Panc1 (cell line): ENCODE data around the gene HCRT. TPM values are rescaled to one million over a fixed set of nuclear protein-coding genes. Genes with fewer than 3 reads are reported as not detected.

Source experiments
- ATAC-seq: fragments of 200-7000 bp; cut with Tn5 transposase; 2 replicates; pipeline ENCODE4 v1.9.1; 2020; ENCODE audit warnings: mild to moderate bottlenecking, moderate library complexity
- BruUV-seq: library from RNA; stranded (reverse); fragments of 400-500 nt; replicated peaks from 2 replicates; lab custom pipeline; 2021; lab: Mats Ljungman, UMichigan
- CTCF ChIA-PET: fragments of 300-600 bp; sonication (Branson Sonifier 250); formaldehyde crosslinking; loops from one replicate; lab custom pipeline; 2022; ENCODE audit warnings: antibody characterized with exemption; lab: Charles Lee
- POLR2A ChIA-PET: fragments of 300-600 bp; sonication (Branson Sonifier 250); formaldehyde crosslinking; loops from one replicate; lab custom pipeline; 2022; ENCODE audit warnings: antibody characterized with exemption; lab: Charles Lee
- DNase-seq: peaks from one replicate; pipeline ENCODE4 v3.0.0-alpha.2; 2010; ENCODE audit warnings: low read depth, low spot score
- H3K27ac ChIP-seq: 2 replicates; pipeline ENCODE4 v1.5.1; 2011; ENCODE audit warnings: mild to moderate bottlenecking, low read length, inconsistent platforms
- H3K27me3 ChIP-seq: fragments of 200-500 bp; sonication (Bioruptor generic); 2 replicates; pipeline ENCODE4 v1.6.0; 2014; ENCODE audit warnings: low read length, inconsistent platforms; ENCODE audit not compliant: control insufficient read depth, insufficient read depth
- H3K36me3 ChIP-seq: fragments of 200-500 bp; sonication (Bioruptor generic); 2 replicates; pipeline ENCODE4 v1.5.1; 2014; ENCODE audit warnings: inconsistent platforms, mild to moderate bottlenecking, low read length, moderate library complexity; ENCODE audit not compliant: control insufficient read depth, insufficient read depth
- H3K4me1 ChIP-seq: 2 replicates; pipeline ENCODE4 v1.5.1; 2011; ENCODE audit warnings: inconsistent platforms, mild to moderate bottlenecking, low read length, moderate library complexity; ENCODE audit not compliant: control insufficient read depth, insufficient read depth
- H3K4me3 ChIP-seq, 2 experiments: 2 replicates each; pipeline ENCODE4 v1.5.1; 2011 to 2012; ENCODE audit warnings: low read depth in 2 of 2, low read length in 2 of 2, mild to moderate bottlenecking in 2 of 2, inconsistent platforms in 1 of 2, moderate library complexity in 1 of 2
- H3K9me3 ChIP-seq: fragments of 200-500 bp; sonication (Bioruptor generic); 2 replicates; pipeline ENCODE4 v1.5.1; 2014; ENCODE audit warnings: low read depth, mild to moderate bottlenecking, inconsistent platforms, low read length, moderate library complexity; ENCODE audit not compliant: control insufficient read depth, insufficient read depth
- POLR2AphosphoS5 ChIP-seq: IDR thresholded peaks from 2 replicates; pipeline ENCODE4 v1.6.1; 2012; ENCODE audit warnings: mild to moderate bottlenecking, low read depth, low read length, moderate library complexity
- SIN3A ChIP-seq: IDR thresholded peaks from 2 replicates; pipeline ENCODE4 v1.6.1; 2012; ENCODE audit warnings: low read depth, mild to moderate bottlenecking, low read length, moderate library complexity, borderline replicate concordance; ENCODE audit not compliant: insufficient read depth
- TCF7L2 ChIP-seq: IDR thresholded peaks from 2 replicates; pipeline ENCODE4 v1.6.1; 2011; ENCODE audit warnings: mild to moderate bottlenecking, low read depth, low read length, inconsistent platforms
- in situ Hi-C: cut with HindIII; loops from 2 replicates; pipeline ENCODE4 v1.10.0; 2016; ENCODE audit warnings: low sequenced_read_pairs, low pct_unique_long_range_greater_than_20kb
- intact Hi-C: fragments of 100-400 bp; cut with micrococcal nuclease; formaldehyde crosslinking; loops from one replicate; pipeline ENCODE4 v1.10.0; 2022; ENCODE audit not compliant: unreplicated experiment
- total RNA-seq: library from RNA; stranded (reverse); gene quantifications from one replicate; pipeline ENCODE4 v1.2.1, GENCODE V29; 2021; ENCODE audit not compliant: unreplicated experiment
- TF ChIP-seq, protein P1 (sequence below), 2 experiments: IDR thresholded peaks; 2 replicates each; pipeline ENCODE4 v1.6.1; 2011 to 2012; ENCODE audit warnings: low read depth in 2 of 2, control low read depth in 1 of 2, low read length in 1 of 2, mild to moderate bottlenecking in 1 of 2, moderate library complexity in 1 of 2; ENCODE audit not compliant: insufficient read depth in 1 of 2
- TF ChIP-seq, protein P2 (sequence below): fragments of 450-650 bp; IDR thresholded peaks from 2 replicates; pipeline ENCODE4 v1.5.1; 2017; ENCODE audit warnings: mild to moderate bottlenecking

Gene HCRT
- total RNA-seq, 1 experiment from 2014 or later = not detected

DNA sequence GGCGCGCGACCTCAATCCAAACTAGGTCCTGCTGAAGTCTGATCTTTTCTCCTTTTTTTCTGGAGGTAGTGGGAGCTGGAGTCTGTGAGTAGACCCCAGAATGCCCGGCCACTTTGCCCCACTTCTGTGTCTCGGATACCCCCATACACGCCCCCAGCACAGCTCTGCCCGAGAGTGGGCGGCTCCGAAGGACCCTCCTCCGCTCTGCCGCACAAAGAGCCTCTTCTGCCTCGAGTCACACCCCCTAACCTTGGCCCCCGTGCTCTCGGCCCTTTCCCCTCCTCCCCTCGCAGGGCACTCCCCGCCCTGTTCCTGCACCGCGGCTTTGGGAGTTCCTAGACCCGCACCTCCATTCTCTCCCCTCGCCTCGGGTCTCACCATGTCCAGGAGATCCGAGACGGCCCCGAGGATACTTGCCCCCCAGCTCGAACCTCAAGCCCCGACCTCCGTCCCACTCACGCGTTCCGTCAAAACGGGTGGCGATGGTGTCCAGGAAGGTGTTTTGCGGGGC is 4.8 kb downstream of the HCRT start:
- CTCF ChIA-PET = interaction anchor here (0.6 to 1.2 kb wide), 2 partner anchors 66 to 200 kb away, joined by 3 read pairs; no protein-coding TSS in a partner anchor
- POLR2A ChIA-PET = interaction anchor here (0.6 kb wide), 1 partner anchor 250 kb away, joined by 4 read pairs; the partner anchor contains the start of gene ODAD4
- intact Hi-C loops (no loop called here), in situ Hi-C loops (no loop called here)
- Histone ChIP-seq H3K4me3 (peak overlapping the region; percentile 52 to 61), H3K36me3 (no peaks in the 10 kb centered on the region), H3K9me3 (no peaks in the 10 kb centered on the region), H3K4me1 (peaks cover 12% of the 10 kb centered on the region), H3K27me3 (no peaks in the 10 kb centered on the region), H3K27ac (no peak overlapping the region)
- ATAC-seq (no peak), DNase-seq (no peak)
- no peak for TF ChIP-seq SIN3A
- TF ChIP-seq, protein P1, sequence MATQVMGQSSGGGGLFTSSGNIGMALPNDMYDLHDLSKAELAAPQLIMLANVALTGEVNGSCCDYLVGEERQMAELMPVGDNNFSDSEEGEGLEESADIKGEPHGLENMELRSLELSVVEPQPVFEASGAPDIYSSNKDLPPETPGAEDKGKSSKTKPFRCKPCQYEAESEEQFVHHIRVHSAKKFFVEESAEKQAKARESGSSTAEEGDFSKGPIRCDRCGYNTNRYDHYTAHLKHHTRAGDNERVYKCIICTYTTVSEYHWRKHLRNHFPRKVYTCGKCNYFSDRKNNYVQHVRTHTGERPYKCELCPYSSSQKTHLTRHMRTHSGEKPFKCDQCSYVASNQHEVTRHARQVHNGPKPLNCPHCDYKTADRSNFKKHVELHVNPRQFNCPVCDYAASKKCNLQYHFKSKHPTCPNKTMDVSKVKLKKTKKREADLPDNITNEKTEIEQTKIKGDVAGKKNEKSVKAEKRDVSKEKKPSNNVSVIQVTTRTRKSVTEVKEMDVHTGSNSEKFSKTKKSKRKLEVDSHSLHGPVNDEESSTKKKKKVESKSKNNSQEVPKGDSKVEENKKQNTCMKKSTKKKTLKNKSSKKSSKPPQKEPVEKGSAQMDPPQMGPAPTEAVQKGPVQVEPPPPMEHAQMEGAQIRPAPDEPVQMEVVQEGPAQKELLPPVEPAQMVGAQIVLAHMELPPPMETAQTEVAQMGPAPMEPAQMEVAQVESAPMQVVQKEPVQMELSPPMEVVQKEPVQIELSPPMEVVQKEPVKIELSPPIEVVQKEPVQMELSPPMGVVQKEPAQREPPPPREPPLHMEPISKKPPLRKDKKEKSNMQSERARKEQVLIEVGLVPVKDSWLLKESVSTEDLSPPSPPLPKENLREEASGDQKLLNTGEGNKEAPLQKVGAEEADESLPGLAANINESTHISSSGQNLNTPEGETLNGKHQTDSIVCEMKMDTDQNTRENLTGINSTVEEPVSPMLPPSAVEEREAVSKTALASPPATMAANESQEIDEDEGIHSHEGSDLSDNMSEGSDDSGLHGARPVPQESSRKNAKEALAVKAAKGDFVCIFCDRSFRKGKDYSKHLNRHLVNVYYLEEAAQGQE (IDR thresholded peaks at IDR 0.05; ENCODE audit: insufficient read depth in 1 of 2, low read depth in 2 of 2, low read length in 1 of 2) = no peak
- BruUV-seq = no TSS peak

GRCh38 chr17:42179911-42180410 is 5.3 kb downstream of the HCRT start:
- in situ Hi-C loops = no loop called here
- intact Hi-C loops = no loop called here
- TF ChIP-seq, protein P1 (IDR thresholded peaks at IDR 0.05; ENCODE audit: insufficient read depth in 1 of 2, low read depth in 2 of 2, low read length in 1 of 2) = peak; percentile 93 to 95
- TF ChIP-seq SIN3A = no peak
- ChIA-PET POLR2A (no interaction called here), CTCF (interaction anchor here (1.2 kb wide), 1 partner anchor 67 kb away, joined by 3 read pairs; no protein-coding TSS in a partner anchor)
- H3K4me1 ChIP-seq = peaks cover 11% of the 10 kb centered on the region
- no peak for ATAC-seq
- no peaks in the 10 kb centered on the region for H3K36me3 ChIP-seq
- H3K27me3 ChIP-seq = no peaks in the 10 kb centered on the region
- BruUV-seq = no TSS peak
- no peaks in the 10 kb centered on the region for H3K9me3 ChIP-seq
- no peak for DNase-seq
- H3K27ac ChIP-seq = no peak overlapping the region
- H3K4me3 ChIP-seq = no peak overlapping the region; a peak in 1 of 4 replicates

- Histone ChIP-seq H3K4me3 (no peak overlapping the region), H3K27ac (no peak overlapping the region), H3K36me3 (no peaks in the 10 kb centered on the region), H3K27me3 (no peaks in the 10 kb centered on the region), H3K4me1 (peaks cover 4% of the 10 kb centered on the region), H3K9me3 (no peaks in the 10 kb centered on the region)
- ATAC-seq (no peak), DNase-seq (no peak)
- intact Hi-C loops (no loop called here), in situ Hi-C loops (no loop called here)
- ChIA-PET POLR2A (no interaction called here), CTCF (interaction anchor here (1.2 kb wide), 1 partner anchor 67 kb away, joined by 3 read pairs; no protein-coding TSS in a partner anchor)
- TF ChIP-seq POLR2AphosphoS5 (no peak), SIN3A (no peak), TCF7L2 (no peak)
- TF ChIP-seq, protein P2, sequence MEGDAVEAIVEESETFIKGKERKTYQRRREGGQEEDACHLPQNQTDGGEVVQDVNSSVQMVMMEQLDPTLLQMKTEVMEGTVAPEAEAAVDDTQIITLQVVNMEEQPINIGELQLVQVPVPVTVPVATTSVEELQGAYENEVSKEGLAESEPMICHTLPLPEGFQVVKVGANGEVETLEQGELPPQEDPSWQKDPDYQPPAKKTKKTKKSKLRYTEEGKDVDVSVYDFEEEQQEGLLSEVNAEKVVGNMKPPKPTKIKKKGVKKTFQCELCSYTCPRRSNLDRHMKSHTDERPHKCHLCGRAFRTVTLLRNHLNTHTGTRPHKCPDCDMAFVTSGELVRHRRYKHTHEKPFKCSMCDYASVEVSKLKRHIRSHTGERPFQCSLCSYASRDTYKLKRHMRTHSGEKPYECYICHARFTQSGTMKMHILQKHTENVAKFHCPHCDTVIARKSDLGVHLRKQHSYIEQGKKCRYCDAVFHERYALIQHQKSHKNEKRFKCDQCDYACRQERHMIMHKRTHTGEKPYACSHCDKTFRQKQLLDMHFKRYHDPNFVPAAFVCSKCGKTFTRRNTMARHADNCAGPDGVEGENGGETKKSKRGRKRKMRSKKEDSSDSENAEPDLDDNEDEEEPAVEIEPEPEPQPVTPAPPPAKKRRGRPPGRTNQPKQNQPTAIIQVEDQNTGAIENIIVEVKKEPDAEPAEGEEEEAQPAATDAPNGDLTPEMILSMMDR = no peak
- TF ChIP-seq, protein P1 (IDR thresholded peaks at IDR 0.05; ENCODE audit: insufficient read depth in 1 of 2, low read depth in 2 of 2, low read length in 1 of 2) = no peak
- BruUV-seq = no TSS peak
These were observed 5.9 kb downstream of the HCRT start for GRCh38 chr17:42179335-42179734.
